ENCODE data around the gene FPR3.

GRCh38 chr19:51780270-51780669, 14.7 kb upstream of the FPR3 start:
- TF ChIP-seq, protein P1, sequence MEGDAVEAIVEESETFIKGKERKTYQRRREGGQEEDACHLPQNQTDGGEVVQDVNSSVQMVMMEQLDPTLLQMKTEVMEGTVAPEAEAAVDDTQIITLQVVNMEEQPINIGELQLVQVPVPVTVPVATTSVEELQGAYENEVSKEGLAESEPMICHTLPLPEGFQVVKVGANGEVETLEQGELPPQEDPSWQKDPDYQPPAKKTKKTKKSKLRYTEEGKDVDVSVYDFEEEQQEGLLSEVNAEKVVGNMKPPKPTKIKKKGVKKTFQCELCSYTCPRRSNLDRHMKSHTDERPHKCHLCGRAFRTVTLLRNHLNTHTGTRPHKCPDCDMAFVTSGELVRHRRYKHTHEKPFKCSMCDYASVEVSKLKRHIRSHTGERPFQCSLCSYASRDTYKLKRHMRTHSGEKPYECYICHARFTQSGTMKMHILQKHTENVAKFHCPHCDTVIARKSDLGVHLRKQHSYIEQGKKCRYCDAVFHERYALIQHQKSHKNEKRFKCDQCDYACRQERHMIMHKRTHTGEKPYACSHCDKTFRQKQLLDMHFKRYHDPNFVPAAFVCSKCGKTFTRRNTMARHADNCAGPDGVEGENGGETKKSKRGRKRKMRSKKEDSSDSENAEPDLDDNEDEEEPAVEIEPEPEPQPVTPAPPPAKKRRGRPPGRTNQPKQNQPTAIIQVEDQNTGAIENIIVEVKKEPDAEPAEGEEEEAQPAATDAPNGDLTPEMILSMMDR (IDR thresholded peaks at IDR 0.05; ENCODE audit: insufficient read depth, low read depth, low read length) = no peak
- no peak for TF ChIP-seq EZH2 (IDR thresholded peaks at IDR 0.05; ENCODE audit: insufficient read depth, low read length)

All from astrocyte (in vitro differentiated cells and primary cell).